SK-N-SH treated with all-trans-retinoic acid at 6 μM for 48 hours (cell line): ENCODE results near the gene CRIP2.

Experiments
- ARNTL ChIP-seq: fragments of 450-650 bp; formaldehyde crosslinking; IDR thresholded peaks from 2 replicates; pipeline ENCODE4 v1.5.0; 2020; ENCODE audit warnings: low read depth, mild to moderate bottlenecking, moderate library complexity, borderline replicate concordance
- BACH2 ChIP-seq: fragments of 250-450 bp; sonication (Bioruptor Pico); IDR thresholded peaks from 2 replicates; pipeline ENCODE4 v1.9.0; 2021; ENCODE audit warnings: mild to moderate bottlenecking, borderline replicate concordance
- CSDC2 ChIP-seq: fragments of 250-450 bp; sonication (Bioruptor Pico); IDR thresholded peaks from 2 replicates; pipeline ENCODE4 v1.5.0; 2020; ENCODE audit warnings: mild to moderate bottlenecking, moderate library complexity
- ISL1 ChIP-seq: fragments of 250-450 bp; sonication (Bioruptor Pico); IDR thresholded peaks from 2 replicates; pipeline ENCODE4 v2.1.2; 2022; ENCODE audit warnings: mild to moderate bottlenecking, moderate library complexity
- OSR1 ChIP-seq: fragments of 250-450 bp; sonication (Bioruptor Pico); IDR thresholded peaks from 2 replicates; pipeline ENCODE4 v1.8.0; 2022; ENCODE audit warnings: moderate library complexity, mild to moderate bottlenecking, inconsistent platforms
- TOX ChIP-seq: fragments of 250-450 bp; sonication (Bioruptor Pico); IDR thresholded peaks from 2 replicates; pipeline ENCODE4 v1.8.0; 2021; ENCODE audit warnings: mild to moderate bottlenecking, moderate library complexity, borderline replicate concordance
- ZC3H10 ChIP-seq: fragments of 250-450 bp; sonication (Bioruptor Pico); IDR thresholded peaks from 2 replicates; pipeline ENCODE4 v1.5.1; 2021; ENCODE audit warnings: mild to moderate bottlenecking, moderate library complexity
- ZFP3 ChIP-seq: fragments of 250-450 bp; sonication (Bioruptor Pico); IDR thresholded peaks from 2 replicates; pipeline ENCODE4 v1.5.0; 2020; ENCODE audit warnings: mild to moderate bottlenecking, moderate library complexity
- ZFP30 ChIP-seq: fragments of 450-650 bp; formaldehyde crosslinking; IDR thresholded peaks from 2 replicates; pipeline ENCODE4 v1.5.0; 2022; ENCODE audit warnings: mild to moderate bottlenecking, moderate library complexity
- ZNF70 ChIP-seq: fragments of 450-650 bp; formaldehyde crosslinking; IDR thresholded peaks from 2 replicates; pipeline ENCODE4 v1.5.0; 2020; ENCODE audit warnings: mild to moderate bottlenecking, moderate library complexity
- ZNF8 ChIP-seq: fragments of 450-650 bp; formaldehyde crosslinking; IDR thresholded peaks from 2 replicates; pipeline ENCODE4 v1.5.0; 2020; ENCODE audit warnings: mild to moderate bottlenecking, moderate library complexity
- TF ChIP-seq, protein P1 (sequence below): fragments of 250-450 bp; sonication (Bioruptor Pico); IDR thresholded peaks from 2 replicates; pipeline ENCODE4 v1.5.0; 2020; ENCODE audit warnings: mild to moderate bottlenecking, moderate library complexity
- TF ChIP-seq, protein P2 (sequence below): fragments of 250-450 bp; sonication (Bioruptor Pico); IDR thresholded peaks from 2 replicates; pipeline ENCODE4 v1.5.1; 2020; ENCODE audit warnings: low read depth, mild to moderate bottlenecking, moderate library complexity

DNA sequence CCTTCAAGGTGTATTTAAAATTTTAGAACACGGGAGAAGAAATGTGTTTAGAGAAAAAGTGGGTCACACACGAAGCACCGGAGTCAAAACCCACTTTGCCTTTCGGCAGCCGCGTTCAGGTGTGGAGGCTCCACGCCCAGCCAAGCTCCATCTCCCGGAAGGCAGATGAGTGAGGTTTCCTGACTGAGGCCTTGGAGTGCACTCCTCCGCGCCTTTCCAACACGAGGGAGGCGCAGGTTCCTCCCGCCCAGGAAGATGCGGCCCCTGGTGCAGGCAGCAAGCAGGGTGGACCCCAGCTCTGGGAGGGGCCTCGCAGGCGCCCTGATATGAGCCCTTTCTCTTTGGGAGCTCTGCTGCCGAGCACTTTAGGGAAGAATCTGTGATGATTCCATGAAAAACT, 32.5 kb upstream of the CRIP2 start:
- TF ChIP-seq BACH2 (CRISPR knock-in tag) (no peak), ARNTL (no peak), ZNF70 (CRISPR knock-in tag) (no peak), ZFP3 (CRISPR knock-in tag) (no peak), TOX (CRISPR knock-in tag) (no peak), ZNF8 (no peak), CSDC2 (CRISPR knock-in tag) (no peak), ZC3H10 (CRISPR knock-in tag) (no peak), ZFP30 (CRISPR knock-in tag) (no peak), ISL1 (CRISPR knock-in tag) (no peak), OSR1 (CRISPR knock-in tag) (no peak)
- TF ChIP-seq, protein P1, sequence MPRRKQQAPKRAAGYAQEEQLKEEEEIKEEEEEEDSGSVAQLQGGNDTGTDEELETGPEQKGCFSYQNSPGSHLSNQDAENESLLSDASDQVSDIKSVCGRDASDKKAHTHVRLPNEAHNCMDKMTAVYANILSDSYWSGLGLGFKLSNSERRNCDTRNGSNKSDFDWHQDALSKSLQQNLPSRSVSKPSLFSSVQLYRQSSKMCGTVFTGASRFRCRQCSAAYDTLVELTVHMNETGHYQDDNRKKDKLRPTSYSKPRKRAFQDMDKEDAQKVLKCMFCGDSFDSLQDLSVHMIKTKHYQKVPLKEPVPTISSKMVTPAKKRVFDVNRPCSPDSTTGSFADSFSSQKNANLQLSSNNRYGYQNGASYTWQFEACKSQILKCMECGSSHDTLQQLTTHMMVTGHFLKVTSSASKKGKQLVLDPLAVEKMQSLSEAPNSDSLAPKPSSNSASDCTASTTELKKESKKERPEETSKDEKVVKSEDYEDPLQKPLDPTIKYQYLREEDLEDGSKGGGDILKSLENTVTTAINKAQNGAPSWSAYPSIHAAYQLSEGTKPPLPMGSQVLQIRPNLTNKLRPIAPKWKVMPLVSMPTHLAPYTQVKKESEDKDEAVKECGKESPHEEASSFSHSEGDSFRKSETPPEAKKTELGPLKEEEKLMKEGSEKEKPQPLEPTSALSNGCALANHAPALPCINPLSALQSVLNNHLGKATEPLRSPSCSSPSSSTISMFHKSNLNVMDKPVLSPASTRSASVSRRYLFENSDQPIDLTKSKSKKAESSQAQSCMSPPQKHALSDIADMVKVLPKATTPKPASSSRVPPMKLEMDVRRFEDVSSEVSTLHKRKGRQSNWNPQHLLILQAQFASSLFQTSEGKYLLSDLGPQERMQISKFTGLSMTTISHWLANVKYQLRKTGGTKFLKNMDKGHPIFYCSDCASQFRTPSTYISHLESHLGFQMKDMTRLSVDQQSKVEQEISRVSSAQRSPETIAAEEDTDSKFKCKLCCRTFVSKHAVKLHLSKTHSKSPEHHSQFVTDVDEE (CRISPR knock-in tag): no peak
- TF ChIP-seq, protein P2, sequence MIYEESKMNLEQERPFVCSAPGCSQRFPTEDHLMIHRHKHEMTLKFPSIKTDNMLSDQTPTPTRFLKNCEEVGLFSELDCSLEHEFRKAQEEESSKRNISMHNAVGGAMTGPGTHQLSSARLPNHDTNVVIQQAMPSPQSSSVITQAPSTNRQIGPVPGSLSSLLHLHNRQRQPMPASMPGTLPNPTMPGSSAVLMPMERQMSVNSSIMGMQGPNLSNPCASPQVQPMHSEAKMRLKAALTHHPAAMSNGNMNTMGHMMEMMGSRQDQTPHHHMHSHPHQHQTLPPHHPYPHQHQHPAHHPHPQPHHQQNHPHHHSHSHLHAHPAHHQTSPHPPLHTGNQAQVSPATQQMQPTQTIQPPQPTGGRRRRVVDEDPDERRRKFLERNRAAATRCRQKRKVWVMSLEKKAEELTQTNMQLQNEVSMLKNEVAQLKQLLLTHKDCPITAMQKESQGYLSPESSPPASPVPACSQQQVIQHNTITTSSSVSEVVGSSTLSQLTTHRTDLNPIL: no peak
